Stimulated activated naive CD8-positive, alpha-beta T cell treated with anti-CD3 and anti-CD28 coated beads, Interleukin-15, Interleukin-2, amounts not matched to agents 100 ng/mL and 50 ng/mL, for 24 hours (primary cell): ENCODE results near the gene VPS11.
"Not testable (repeated sequence)": the region's sequence is repeated elsewhere in the genome, so short reads cannot be mapped to it uniquely, and the experiment has no call there.

Experiments
- H3K27ac Mint-ChIP-seq: one replicate; pipeline ENCODE4 v1.8.0; 2021; ENCODE audit warnings: mild to moderate bottlenecking, mixed read lengths
- H3K27me3 Mint-ChIP-seq: one replicate; pipeline ENCODE4 v1.8.0; 2021; ENCODE audit warnings: mixed read lengths
- H3K36me3 Mint-ChIP-seq: one replicate; pipeline ENCODE4 v1.8.0; 2021; ENCODE audit warnings: low read depth, mixed read lengths
- H3K4me1 Mint-ChIP-seq: one replicate; pipeline ENCODE4 v1.8.0; 2021; ENCODE audit warnings: low read depth, mixed read lengths
- H3K4me3 Mint-ChIP-seq: one replicate; pipeline ENCODE4 v1.8.0; 2021; ENCODE audit warnings: mild to moderate bottlenecking, mixed read lengths
- H3K9me3 Mint-ChIP-seq: one replicate; pipeline ENCODE4 v1.8.0; 2021; ENCODE audit warnings: mixed read lengths

Gene VPS11

DNA sequence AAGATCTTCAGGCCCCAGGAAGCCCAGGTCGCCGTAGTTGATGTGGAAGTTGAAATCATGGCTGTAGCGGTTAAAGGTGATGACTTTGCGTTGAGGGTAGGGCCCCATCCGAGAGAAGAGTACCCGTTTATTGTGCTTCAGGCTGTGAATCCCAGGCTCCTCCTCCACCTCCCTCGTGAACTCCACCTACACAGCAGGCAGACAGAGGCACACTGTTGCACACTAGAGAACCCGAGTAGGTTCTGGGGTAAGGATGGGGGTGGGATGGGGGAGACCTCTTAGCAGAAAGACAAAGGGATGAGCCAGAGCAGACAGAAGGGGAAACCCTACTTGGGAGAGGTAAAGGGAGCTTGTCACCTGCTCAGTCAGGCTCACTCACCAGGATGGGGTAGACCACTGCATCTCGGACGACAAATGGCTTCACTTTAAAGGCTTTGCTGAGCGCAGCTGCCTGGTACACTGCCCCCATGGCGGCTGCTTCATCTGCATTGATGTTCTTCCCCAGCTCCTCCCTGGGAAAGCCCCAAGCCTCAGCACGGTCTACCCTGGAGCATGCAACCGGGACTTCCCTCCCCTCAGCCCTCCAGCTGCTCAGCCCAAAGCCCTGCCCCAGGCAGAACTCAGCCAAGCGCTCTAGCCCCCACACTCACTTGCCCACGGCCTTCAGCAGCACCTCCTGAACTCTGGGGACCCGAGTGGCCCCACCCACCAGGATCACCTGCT lies 16.0 kb upstream of the VPS11 start:
- H3K27me3 Mint-ChIP-seq, result no peaks in the 10 kb centered on the region

DNA sequence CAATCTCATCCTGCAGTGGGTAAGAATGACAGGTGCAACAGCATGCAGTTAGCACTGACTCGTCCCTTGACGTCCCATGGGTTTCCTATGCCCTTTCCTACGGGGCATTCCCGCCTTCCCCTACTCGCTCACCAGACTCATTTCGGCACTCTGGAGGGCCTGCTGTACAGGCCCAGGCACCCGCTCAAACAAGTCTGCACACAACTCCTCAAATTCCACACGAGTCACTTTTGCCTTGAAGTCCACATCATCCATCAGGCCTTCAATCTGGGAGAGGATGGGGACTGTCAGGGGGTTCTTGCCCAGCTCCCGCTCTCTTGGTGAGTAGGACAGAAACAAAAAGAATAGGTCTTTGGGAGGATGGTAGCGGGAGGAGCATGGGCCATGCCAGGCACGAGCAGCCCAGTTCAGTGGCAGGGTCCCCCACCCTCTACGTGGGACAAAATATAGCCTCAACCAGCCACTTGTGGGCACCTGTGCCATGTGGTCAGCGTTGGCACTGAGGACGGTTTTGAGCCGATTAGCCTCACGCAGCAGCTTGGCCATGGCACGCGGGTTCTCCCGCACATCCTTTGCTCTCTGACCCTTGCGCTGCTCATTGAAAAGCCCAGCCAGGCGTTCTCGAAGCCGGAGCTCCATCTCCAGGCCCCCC lies 15.3 kb upstream of the VPS11 start:
- Mint-ChIP-seq H3K4me1 (peaks cover 38% of the 10 kb centered on the region), H3K27ac (peak overlapping the region; percentile 69), H3K36me3 (peaks cover 80% of the 10 kb centered on the region), H3K27me3 (no peaks in the 10 kb centered on the region), H3K9me3 (no peaks in the 10 kb centered on the region), H3K4me3 (no peak overlapping the region)

More for the DNA sequence above, 16.0 kb upstream of the VPS11 start:
- H3K9me3 Mint-ChIP-seq, result no peaks in the 10 kb centered on the region
- peaks cover 38% of the 10 kb centered on the region for H3K4me1 Mint-ChIP-seq
- H3K36me3 Mint-ChIP-seq, result peaks cover 86% of the 10 kb centered on the region
- peak overlapping the region; percentile 69 for H3K27ac Mint-ChIP-seq
- no peak overlapping the region for H3K4me3 Mint-ChIP-seq

DNA sequence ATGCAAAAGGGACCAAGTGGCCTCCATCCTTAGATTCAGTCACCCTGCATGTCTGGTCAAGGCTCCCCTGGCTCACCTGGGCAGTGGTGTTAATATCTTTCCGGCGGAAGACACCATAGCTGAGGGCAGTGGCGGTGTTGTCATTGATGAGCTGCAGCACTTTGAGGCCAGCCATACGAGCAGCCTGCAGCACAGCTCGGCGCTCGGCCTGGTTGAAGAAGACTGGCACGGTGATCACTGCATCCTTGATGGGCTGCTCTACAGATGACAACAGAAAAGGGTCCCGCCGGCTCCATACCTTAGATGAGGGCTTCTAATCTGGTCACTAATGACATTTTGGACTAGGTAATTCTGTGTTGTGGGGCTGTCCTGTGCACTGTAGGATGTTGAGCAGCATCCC lies 13.2 kb upstream of the VPS11 start:
- Mint-ChIP-seq H3K27me3 (no peaks in the 10 kb centered on the region), H3K36me3 (peaks cover 66% of the 10 kb centered on the region), H3K9me3 (no peaks in the 10 kb centered on the region), H3K4me1 (peaks cover 50% of the 10 kb centered on the region), H3K4me3 (peak overlapping the region; percentile 12), H3K27ac (no peak overlapping the region)

DNA sequence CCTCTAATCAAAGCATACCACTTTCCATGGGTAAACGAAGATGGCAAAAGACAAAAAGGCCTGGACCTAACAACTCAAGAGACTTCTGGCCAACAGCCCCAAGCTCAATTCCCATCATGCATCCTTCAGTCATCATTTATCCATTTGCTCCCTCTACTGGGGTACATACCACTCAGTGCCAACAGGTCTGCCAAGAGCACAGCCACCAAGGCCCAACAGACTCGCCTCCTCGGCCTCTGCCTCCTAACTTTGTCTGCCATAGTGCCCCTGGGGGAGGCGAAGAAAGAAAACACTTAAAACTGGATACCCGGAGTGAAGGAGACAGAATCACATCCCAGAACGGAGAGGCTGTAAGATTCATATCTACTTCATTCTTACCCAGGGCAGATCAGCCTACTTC lies 11.7 kb upstream of the VPS11 start:
- Mint-ChIP-seq H3K27ac (peak overlapping the region; percentile 83), H3K36me3 (peaks cover 56% of the 10 kb centered on the region), H3K4me1 (peaks cover 50% of the 10 kb centered on the region), H3K27me3 (no peaks in the 10 kb centered on the region), H3K9me3 (no peaks in the 10 kb centered on the region), H3K4me3 (peak overlapping the region; percentile 95)

DNA sequence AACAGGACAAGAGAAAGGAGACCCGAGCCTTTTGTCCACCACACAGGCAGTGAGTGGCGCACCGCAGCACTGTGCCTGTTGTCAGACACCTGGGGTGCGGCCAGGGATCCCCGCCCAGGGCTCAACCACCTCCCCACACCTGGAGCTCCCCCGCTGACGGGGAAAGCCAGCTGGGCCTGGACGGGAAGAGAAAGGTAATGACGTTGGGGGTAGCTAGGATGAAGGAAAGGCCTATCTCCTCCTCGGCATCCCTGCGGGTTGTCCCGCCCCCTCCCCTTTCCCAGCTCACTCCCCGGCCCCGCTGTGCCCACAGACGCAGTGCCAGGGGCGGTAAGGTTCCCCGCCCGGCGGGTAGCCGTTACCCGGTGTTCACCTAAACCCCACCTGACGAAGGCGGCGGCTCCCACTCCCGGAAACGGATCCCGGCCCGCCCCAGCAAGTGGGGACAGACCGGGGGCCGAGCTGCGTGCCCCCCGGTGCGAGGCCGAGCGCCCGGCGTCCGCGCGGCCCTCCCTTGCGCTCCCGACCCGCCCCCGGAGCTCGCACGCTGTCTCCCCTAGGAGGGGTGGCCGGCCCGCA lies 11.1 kb upstream of the VPS11 start:
- H3K36me3 Mint-ChIP-seq, result peaks cover 50% of the 10 kb centered on the region
- H3K4me1 Mint-ChIP-seq, result peaks cover 48% of the 10 kb centered on the region
- no peaks in the 10 kb centered on the region for H3K9me3 Mint-ChIP-seq
- peak overlapping the region; percentile 96 for H3K27ac Mint-ChIP-seq
- H3K27me3 Mint-ChIP-seq, result no peaks in the 10 kb centered on the region
- peak overlapping the region; percentile 95 for H3K4me3 Mint-ChIP-seq

DNA sequence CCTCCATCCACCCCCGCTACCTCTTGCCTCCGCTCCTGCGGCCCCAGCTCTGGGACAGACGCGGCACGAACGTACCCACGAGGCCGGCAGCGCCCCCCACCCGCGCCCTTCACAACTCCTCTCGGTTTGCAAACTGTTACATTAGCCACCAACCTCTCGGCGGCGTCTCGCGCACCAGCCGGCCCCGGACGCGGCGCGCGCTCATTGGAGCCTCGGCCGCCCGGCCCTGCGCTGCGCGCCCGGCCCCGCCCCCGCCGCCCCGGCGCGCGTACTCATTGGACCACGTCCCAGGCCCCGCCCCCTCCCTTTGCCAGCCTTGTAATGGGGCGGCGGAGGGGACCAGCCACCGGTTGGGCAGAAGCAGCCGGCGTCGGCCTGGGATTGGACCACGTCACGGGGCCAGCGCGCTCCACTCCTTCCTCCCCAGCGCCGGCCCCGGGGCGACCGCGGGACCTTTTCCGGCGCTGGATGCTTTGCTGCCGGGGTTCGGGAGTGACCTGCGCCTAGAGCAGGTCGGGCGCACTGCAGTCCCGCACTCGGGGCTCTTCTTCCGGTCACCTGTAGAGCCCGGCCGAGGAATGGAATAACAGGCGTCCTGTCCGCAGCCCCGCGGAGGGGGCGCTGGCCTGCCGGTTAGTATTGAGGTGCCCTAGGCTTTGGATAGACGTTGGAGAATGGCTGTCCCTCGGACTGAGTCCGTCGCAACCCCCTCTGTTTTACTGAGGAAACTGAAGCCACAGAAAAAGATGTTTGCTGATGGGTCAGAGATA lies 10.4 kb upstream of the VPS11 start, which contains the start of gene HYOU1:
HYOU1 (minus strand) TSS at position 206 of the 770 bp plus-strand sequence. CDS start 1,045 bp downstream, outside the sequence.
- no peaks in the 10 kb centered on the region for H3K9me3 Mint-ChIP-seq
- H3K27me3 Mint-ChIP-seq, result no peaks in the 10 kb centered on the region
- H3K4me3 Mint-ChIP-seq, result peak within 1 kb of the TSS; percentile 95
- H3K27ac Mint-ChIP-seq, result peak within 1 kb of the TSS; percentile 96
- peaks cover 41% of the 10 kb centered on the region for H3K4me1 Mint-ChIP-seq
- peaks cover 46% of the 10 kb centered on the region for H3K36me3 Mint-ChIP-seq

DNA sequence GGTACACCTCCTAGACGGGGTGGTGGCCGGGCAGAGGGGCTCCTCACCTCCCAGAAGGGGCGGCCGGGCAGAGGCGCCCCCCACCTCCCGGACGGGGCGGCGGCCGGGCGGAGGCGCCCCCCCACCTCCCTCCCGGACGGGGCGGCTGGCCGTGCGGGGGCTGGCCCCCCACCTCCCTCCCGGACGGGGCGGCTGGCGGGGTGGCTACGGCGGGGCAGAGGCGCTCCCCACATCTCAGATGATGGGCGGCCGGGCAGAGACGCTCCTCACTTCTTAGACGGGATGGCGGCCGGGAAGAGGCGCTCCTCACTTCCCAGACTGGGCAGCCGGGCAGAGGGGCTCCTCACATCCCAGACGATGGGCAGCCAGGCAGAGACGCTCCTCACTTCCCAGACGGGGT lies 8.5 kb upstream of the VPS11 start:
- H3K4me1 Mint-ChIP-seq, result peaks cover 31% of the 10 kb centered on the region
- not testable (repeated sequence) for H3K9me3 Mint-ChIP-seq, H3K4me3 Mint-ChIP-seq, H3K27me3 Mint-ChIP-seq, H3K27ac Mint-ChIP-seq
- H3K36me3 Mint-ChIP-seq, result peaks cover 28% of the 10 kb centered on the region

DNA sequence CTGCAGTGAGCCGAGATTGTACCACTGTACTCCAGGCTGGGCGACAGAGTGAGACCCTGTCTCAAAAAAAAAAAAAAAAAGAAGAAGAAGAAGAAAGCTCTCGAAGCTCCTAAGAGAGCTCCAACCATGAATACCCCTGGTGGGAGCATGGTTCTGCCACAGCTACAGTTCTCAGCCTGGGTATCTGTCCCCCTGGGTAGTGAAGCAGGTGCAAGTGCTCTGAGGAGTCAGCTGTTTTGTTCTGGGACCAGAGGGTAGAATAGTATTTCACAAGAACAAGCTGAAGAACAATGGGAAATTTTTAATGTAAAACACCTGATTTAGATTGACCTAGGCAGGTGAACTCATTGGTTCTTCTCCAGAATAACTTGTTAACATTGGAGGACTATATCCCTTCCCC lies 6.4 kb upstream of the VPS11 start:
- Mint-ChIP-seq H3K27ac (no peak overlapping the region), H3K4me1 (peaks cover 30% of the 10 kb centered on the region), H3K27me3 (no peaks in the 10 kb centered on the region), H3K36me3 (peaks cover 8% of the 10 kb centered on the region), H3K9me3 (no peaks in the 10 kb centered on the region), H3K4me3 (no peak overlapping the region)

DNA sequence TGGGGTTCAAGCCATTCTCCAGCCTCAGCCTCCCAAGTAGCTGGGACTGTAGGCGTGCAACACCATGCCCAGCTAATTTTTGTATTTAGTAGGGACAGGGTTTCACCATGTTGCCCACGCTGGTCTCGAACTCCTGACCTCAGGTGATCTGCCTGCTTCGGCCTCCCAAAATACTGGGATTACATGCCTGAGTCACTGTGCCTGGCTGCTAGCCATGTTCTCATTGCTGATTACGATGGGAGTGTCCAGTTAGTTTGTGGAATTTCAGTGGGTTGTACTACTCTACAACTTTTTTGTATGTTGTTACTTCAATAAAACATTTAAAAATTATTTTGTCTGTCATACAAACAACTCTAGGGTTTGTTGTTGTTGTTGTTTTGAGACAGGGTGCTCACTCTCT lies 4.8 kb upstream of the VPS11 start:
- H3K4me1 Mint-ChIP-seq, result peaks cover 37% of the 10 kb centered on the region
- no peak overlapping the region for H3K4me3 Mint-ChIP-seq
- no peaks in the 10 kb centered on the region for H3K27me3 Mint-ChIP-seq
- no peak overlapping the region for H3K27ac Mint-ChIP-seq
- H3K36me3 Mint-ChIP-seq, result peaks cover 8% of the 10 kb centered on the region
- no peaks in the 10 kb centered on the region for H3K9me3 Mint-ChIP-seq

DNA sequence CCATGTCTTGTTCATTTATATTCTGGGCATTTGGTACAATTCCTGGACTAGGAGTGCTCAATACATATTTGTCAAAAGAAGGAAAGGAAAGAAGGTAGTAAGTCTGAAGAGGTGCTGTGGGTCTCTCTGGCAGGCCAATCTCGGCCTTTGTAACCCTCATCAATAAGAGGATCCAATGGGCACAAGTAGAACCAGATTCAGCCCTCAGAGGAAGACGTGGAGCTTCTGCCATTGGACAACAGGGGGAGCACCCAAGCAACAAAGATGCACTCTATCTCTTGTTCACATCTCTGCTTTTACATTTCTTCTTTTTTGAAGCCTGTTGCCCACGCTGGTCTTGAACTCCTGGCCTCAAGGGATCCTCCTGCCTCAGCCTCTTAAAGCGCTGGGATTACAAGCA lies 2.2 kb upstream of the VPS11 start:
- H3K27ac Mint-ChIP-seq, result peak overlapping the region; percentile 57
- peaks cover 48% of the 10 kb centered on the region for H3K4me1 Mint-ChIP-seq
- no peaks in the 10 kb centered on the region for H3K9me3 Mint-ChIP-seq
- no peaks in the 10 kb centered on the region for H3K27me3 Mint-ChIP-seq
- H3K36me3 Mint-ChIP-seq, result peaks cover 10% of the 10 kb centered on the region
- peak overlapping the region; percentile 22 for H3K4me3 Mint-ChIP-seq

DNA sequence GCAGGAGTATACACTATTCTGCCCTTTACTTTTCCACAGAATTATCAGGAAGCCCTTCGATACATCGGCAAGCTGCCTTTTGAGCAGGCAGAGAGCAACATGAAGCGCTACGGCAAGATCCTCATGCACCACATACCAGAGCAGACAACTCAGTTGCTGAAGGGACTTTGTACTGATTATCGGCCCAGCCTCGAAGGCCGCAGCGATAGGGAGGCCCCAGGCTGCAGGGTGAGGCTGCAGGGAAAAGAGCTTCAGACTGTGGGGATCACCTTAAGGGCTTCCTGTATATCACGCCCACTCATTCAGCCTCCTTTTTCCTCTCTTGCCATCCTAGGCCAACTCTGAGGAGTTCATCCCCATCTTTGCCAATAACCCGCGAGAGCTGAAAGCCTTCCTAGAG lies 10.2 kb downstream of the VPS11 start:
- H3K27me3 Mint-ChIP-seq, result no peaks in the 10 kb centered on the region
- H3K27ac Mint-ChIP-seq, result no peak overlapping the region
- H3K9me3 Mint-ChIP-seq, result no peaks in the 10 kb centered on the region
- peaks cover 53% of the 10 kb centered on the region for H3K36me3 Mint-ChIP-seq
- no peak overlapping the region for H3K4me3 Mint-ChIP-seq
- H3K4me1 Mint-ChIP-seq, result no peaks in the 10 kb centered on the region

DNA sequence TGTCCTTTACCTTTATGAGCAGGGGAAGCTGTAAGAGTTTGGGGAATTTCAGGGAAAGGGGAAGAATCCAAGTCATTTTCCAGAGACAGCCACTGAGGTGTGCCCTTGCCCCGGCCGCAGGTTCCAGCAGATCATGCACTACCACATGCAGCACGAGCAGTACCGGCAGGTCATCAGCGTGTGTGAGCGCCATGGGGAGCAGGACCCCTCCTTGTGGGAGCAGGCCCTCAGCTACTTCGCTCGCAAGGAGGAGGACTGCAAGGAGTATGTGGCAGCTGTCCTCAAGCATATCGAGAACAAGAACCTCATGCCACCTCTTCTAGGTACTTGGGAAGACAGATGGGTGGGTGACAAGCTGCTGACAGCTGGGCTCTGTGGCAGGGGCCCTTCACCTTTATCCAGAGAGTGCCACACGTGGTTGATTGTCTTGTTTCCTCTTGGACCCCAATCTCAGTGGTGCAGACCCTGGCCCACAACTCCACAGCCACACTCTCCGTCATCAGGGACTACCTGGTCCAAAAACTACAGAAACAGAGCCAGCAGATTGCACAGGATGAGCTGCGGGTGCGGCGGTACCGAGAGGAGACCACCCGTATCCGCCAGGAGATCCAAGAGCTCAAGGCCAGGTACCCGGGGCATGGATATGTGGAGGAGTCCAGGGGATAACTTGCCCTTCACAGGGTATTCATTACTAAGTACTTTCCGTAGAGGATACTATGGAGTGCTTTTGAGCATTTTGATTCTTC lies 11.2 kb downstream of the VPS11 start:
- H3K27me3 Mint-ChIP-seq, result no peaks in the 10 kb centered on the region
- no peaks in the 10 kb centered on the region for H3K9me3 Mint-ChIP-seq
- H3K4me1 Mint-ChIP-seq, result no peaks in the 10 kb centered on the region
- peaks cover 46% of the 10 kb centered on the region for H3K36me3 Mint-ChIP-seq
- no peak overlapping the region for H3K4me3 Mint-ChIP-seq
- no peak overlapping the region for H3K27ac Mint-ChIP-seq

DNA sequence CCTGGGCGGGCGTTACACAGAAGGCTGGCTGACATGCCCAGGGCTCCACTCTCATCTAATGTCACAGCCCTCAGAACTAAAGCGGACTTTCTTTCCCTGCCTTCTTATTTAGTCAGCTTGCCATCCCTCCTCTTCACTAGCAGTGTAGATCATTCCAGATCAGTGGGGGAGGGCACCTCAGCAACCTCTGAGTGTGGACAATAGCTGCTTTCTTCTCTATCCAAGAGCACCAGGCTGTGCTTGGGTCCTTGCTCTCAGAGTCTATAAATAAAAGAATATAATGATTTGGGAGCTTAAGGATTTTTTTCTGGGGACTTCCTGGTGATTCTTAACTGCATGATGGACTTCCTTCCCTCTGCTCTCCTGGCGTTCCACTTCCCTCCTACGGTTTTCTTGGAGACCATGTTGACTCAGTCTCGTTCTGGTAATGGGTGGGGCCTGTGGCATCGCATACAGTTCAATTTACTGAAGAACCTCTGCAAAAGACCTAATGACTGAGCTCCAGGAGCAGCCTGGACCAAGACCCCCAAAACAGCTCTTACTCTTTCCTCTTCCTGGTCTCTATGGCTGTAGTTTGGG lies 14.2 kb downstream of the VPS11 start:
- Mint-ChIP-seq H3K9me3 (no peaks in the 10 kb centered on the region), H3K4me3 (no peak overlapping the region), H3K4me1 (peaks cover 19% of the 10 kb centered on the region), H3K36me3 (peaks cover 44% of the 10 kb centered on the region), H3K27ac (peak overlapping the region; percentile 43), H3K27me3 (no peaks in the 10 kb centered on the region)
